ENCODE results near the gene SCLY. TPM values are rescaled to one million over a fixed set of nuclear protein-coding genes. Genes with fewer than 3 reads are reported as not detected.

The SCLY gene, protein sequence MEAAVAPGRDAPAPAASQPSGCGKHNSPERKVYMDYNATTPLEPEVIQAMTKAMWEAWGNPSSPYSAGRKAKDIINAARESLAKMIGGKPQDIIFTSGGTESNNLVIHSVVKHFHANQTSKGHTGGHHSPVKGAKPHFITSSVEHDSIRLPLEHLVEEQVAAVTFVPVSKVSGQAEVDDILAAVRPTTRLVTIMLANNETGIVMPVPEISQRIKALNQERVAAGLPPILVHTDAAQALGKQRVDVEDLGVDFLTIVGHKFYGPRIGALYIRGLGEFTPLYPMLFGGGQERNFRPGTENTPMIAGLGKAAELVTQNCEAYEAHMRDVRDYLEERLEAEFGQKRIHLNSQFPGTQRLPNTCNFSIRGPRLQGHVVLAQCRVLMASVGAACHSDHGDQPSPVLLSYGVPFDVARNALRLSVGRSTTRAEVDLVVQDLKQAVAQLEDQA
- 4.2 and 8.9 TPM in 2 replicates for polyA plus RNA-seq

DNA sequence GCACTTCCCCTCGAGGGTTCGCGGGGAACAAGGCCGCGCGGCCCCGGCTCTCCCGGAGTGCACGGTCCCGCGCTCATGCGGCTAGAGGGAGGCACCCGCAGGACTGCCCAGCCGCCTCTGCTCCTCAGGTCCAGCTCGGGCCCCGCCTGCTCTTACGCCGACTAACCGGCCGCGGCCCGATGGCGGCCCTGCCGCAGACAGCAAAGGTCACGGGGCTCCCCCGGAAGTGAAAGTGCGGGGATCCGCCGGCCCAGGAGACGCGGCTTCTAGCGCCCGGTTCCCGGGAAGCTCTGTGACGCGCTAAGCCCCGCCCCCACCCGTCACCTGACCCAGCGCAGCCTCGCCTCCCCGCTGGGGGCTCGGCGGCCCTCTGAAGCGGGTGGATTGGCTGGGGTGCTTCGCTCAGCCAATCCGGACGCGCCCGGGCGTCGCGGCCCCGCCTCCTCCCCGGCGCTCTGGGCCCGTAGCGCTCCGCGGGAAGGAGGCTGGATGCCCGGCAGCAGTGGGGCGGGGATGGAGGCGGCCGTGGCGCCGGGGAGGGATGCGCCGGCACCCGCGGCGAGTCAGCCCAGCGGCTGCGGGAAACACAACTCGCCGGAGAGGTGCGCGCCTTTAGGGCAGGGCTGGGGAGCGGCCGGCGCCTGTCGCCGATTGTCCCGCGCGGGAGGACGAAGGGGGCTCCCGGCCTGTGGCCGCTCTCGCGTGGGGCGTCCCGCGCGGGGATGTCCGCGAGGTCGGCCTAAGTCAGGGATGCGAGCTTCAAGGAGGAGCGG is at the start of gene SCLY:
SCLY (plus strand) TSS at position 460 of the 773 bp plus-strand sequence; CDS start at position 514, 54 bp downstream.

DNA sequence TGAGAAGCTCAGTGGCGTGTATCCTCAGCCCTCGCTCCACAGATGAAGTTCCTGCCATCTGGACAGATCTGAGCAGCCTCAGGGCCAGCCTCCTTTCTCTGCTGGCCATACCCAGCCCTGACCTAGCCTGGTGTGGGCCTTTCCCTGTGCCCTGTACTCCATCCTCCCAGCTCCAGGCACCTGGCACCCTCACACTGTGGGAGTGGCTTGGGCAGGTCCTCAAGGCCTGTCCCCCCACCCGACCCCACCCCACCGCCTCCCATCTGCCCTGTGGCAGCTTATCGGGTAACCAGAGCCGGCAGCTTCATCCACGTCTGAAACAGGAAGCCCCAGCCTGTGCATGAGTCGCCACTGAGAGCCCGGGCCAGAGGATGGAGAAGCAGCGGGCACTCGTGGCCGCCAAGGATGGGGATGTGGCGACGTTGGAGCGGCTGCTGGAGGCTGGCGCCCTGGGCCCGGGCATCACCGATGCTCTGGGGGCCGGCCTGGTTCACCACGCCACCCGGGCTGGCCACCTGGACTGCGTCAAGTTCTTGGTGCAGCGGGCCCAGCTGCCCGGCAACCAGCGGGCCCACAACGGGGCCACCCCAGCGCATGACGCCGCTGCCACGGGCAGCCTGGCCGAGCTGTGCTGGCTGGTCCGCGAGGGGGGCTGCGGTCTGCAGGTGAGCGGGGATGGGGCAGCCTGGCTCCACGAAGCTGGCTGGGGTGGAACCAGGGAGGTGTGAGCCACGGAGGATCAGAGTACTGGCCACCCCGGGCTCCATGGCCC is 39.4 kb downstream of the SCLY start, which contains the start of gene ESPNL:
ESPNL (plus strand) TSS at position 292 of the 772 bp plus-strand sequence; CDS start at position 372, 80 bp downstream.

DNA sequence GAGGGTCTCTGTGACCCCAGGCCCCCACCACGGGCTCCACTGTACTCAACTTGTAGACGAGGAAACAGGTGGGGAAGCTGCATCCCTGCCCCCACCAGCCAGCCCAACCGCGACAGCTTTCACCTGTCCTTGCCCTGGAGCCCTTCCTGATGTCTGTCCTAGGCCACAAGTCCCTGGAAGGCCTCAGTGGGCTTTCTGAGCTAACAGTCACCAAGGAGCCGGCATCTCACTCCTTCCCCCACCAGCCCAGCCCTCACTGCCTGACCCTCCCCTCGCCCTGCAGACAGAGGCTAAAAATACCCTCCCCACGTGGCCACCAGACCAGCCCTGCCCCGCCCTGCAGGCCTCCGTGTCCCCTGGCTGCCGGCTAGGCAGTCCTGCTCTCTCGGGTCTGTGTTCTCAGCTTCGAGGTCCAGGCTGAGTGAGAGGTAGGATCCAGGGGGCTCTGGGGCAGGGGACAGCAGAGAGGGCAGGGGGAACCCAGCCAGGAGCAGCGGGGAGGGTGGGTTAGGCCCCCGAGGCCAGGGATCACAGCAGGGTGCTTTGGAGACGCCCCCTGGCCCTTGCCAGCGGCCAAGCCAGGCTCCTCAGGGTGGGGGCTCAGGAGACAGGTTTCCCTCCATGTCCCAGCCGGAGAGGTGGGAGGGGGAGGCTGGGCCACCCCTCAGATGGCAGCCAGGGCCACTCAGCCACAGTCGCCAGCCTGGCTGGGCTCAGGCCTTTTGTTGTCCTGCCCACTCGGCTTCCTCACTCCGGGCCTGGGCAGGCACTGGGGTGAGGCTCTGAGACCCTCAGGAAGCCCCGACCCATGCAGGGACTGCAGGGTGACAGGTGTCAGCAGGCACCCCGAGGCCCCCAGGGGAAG is 77.8 kb downstream of the SCLY start, which contains the start of gene KLHL30:
KLHL30 (plus strand) TSS at position 338 of the 865 bp plus-strand sequence. CDS start 2,087 bp downstream, outside the sequence.

Other genes starting within 250 kb of the SCLY start
- 23.2 and 38.6 TPM in 2 replicates for gene RAMP1, start 201.4 kb upstream of the SCLY start, polyA plus RNA-seq
- gene UBE2F, start 94.0 kb upstream of the SCLY start, polyA plus RNA-seq, result 60.7 and 66.5 TPM in 2 replicates
- not detected in 2 replicates for gene ESPNL, start 39.3 kb downstream of the SCLY start, polyA plus RNA-seq
- not detected in 2 replicates for gene KLHL30, start 77.7 kb downstream of the SCLY start, polyA plus RNA-seq
- gene ERFE, start 98.0 kb downstream of the SCLY start, polyA plus RNA-seq, result 3.7 TPM in 1 of 2 replicates, not detected in the other
- 12.1 and 17.0 TPM in 2 replicates for gene ILKAP, start 142.7 kb downstream of the SCLY start, polyA plus RNA-seq
- 0.26 and 0.98 TPM in 2 replicates for gene HES6, start 179.0 kb downstream of the SCLY start, polyA plus RNA-seq
- 3.5 and 7.2 TPM in 2 replicates for gene PER2, start 227.6 kb downstream of the SCLY start, polyA plus RNA-seq